ENCODE results near the gene NDUFA6. TPM values are rescaled to one million over a fixed set of nuclear protein-coding genes. Genes with fewer than 3 reads are reported as not detected.

Gene NDUFA6
- total RNA-seq, 1 experiment from 2014 or later, result 80.4 TPM

- Mint-ChIP-seq H3K27me3 (ENCODE audit: insufficient read depth, unreplicated experiment) (no peaks in the 10 kb centered on the region), H3K36me3 (ENCODE audit: insufficient read depth, unreplicated experiment) (peaks cover 7% of the 10 kb centered on the region), H3K27ac (ENCODE audit: low read depth, unreplicated experiment) (no peak overlapping the region), H3K4me1 (ENCODE audit: insufficient read depth, unreplicated experiment) (no peaks in the 10 kb centered on the region), H3K9me3 (ENCODE audit: unreplicated experiment) (peaks cover 12% of the 10 kb centered on the region), H3K4me3 (ENCODE audit: unreplicated experiment) (no peak overlapping the region)
- ChIA-PET POLR2A (interaction anchor here (0.9 kb wide), 1 partner anchor 15 kb away, joined by 3 read pairs; no protein-coding TSS in a partner anchor), CTCF (no interaction called here)
- intact Hi-C loops (cut with micrococcal nuclease), result no loop called here
- TF ChIP-seq CTCF (IDR thresholded peaks at IDR 0.05; ENCODE audit: unreplicated experiment), result no peak
- BruUV-seq (replicated peaks), result no TSS peak
- no peak for DNase-seq (ENCODE audit: unreplicated experiment)
Observed at GRCh38 chr22:42060489-42060888, 30.1 kb downstream of the NDUFA6 start.

GRCh38 chr22:42056757-42057511 lies 33.6 kb downstream of the NDUFA6 start:
- H3K4me1 Mint-ChIP-seq (ENCODE audit: insufficient read depth, unreplicated experiment), result no peaks in the 10 kb centered on the region
- H3K27ac Mint-ChIP-seq (ENCODE audit: low read depth, unreplicated experiment), result no peak overlapping the region
- BruUV-seq (replicated peaks), result no TSS peak
- POLR2A ChIA-PET, result interaction anchor here (0.8 to 1.1 kb wide), 2 partner anchors 9 to 13 kb away, joined by 3 to 4 read pairs; no protein-coding TSS in a partner anchor
- no peak for DNase-seq (ENCODE audit: unreplicated experiment)
- no peak overlapping the region for H3K4me3 Mint-ChIP-seq (ENCODE audit: unreplicated experiment)
- TF ChIP-seq CTCF (IDR thresholded peaks at IDR 0.05; ENCODE audit: unreplicated experiment), result no peak
- H3K9me3 Mint-ChIP-seq (ENCODE audit: unreplicated experiment), result peaks cover 12% of the 10 kb centered on the region
- CTCF ChIA-PET, result interaction anchor here (0.7 kb wide), 1 partner anchor 259 kb away, joined by 3 read pairs; no protein-coding TSS in a partner anchor
- peaks cover 7% of the 10 kb centered on the region for H3K36me3 Mint-ChIP-seq (ENCODE audit: insufficient read depth, unreplicated experiment)
- H3K27me3 Mint-ChIP-seq (ENCODE audit: insufficient read depth, unreplicated experiment), result no peaks in the 10 kb centered on the region
- intact Hi-C loops (cut with micrococcal nuclease), result no loop called here

DNA sequence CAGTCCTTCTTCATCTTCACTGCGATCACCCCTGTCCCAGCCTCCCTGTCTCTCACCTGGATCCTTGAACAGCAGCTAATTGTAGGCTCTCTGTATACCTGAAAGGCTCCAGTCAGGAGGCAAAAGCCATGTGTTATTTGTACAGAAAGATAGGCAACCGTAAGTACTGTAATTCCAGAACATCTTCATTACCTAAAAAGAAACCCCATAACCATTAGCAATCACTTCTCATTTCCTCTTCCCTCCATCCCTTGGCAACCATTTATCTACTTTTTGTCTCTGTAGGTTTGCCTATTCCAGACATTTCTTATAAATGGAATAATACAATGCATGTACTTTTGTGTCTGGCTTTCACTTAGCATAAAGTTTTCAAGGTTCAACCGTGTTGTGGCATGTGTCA lies 37.8 kb downstream of the NDUFA6 start:
- intact Hi-C loops (cut with micrococcal nuclease), result no loop called here
- Mint-ChIP-seq H3K27me3 (ENCODE audit: insufficient read depth, unreplicated experiment) (no peaks in the 10 kb centered on the region), H3K9me3 (ENCODE audit: unreplicated experiment) (peaks cover 12% of the 10 kb centered on the region), H3K4me3 (ENCODE audit: unreplicated experiment) (no peak overlapping the region), H3K27ac (ENCODE audit: low read depth, unreplicated experiment) (no peak overlapping the region), H3K36me3 (ENCODE audit: insufficient read depth, unreplicated experiment) (peaks cover 7% of the 10 kb centered on the region), H3K4me1 (ENCODE audit: insufficient read depth, unreplicated experiment) (no peaks in the 10 kb centered on the region)
- CTCF ChIA-PET, result interaction anchor here (0.8 kb wide), 1 partner anchor 17 kb away, joined by 5 read pairs; no protein-coding TSS in a partner anchor
- POLR2A ChIA-PET, result interaction anchor here (0.7 to 1.7 kb wide), 2 partner anchors 11 to 27 kb away, joined by 5 to 6 read pairs; partner anchors contain the start of gene SMDT1
- no peak for TF ChIP-seq CTCF (IDR thresholded peaks at IDR 0.05; ENCODE audit: unreplicated experiment)
- no peak for DNase-seq (ENCODE audit: unreplicated experiment)
- BruUV-seq (replicated peaks), result no TSS peak

DNA sequence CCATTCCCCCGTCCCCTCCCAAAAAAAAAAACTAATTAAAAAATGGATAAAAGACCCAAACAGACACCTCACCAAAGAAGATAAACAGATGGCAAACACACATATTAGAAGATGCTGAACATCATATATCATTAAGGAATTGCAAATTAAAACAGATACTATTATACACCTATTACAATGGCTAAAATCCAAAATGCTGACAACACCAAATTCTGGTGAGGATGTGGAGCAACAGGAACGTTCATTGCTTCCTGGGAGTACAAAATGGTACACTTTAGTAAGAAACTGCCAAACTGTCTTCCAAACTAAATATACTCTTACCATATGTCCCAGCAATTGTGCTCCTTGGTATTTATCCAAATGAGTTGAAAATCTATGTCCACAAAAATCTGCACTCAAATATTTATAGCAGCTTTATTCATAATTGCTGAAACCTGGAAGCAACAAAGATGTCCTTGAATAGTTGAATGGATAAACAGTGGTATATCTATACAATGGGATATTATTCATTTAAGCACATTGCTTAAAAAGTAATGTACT lies 39.9 kb downstream of the NDUFA6 start:
- no TSS peak for BruUV-seq (replicated peaks)
- Mint-ChIP-seq H3K4me1 (ENCODE audit: insufficient read depth, unreplicated experiment) (no peaks in the 10 kb centered on the region), H3K36me3 (ENCODE audit: insufficient read depth, unreplicated experiment) (no peaks in the 10 kb centered on the region), H3K4me3 (ENCODE audit: unreplicated experiment) (no peak overlapping the region), H3K9me3 (ENCODE audit: unreplicated experiment) (no peaks in the 10 kb centered on the region), H3K27me3 (ENCODE audit: insufficient read depth, unreplicated experiment) (no peaks in the 10 kb centered on the region), H3K27ac (ENCODE audit: low read depth, unreplicated experiment) (no peak overlapping the region)
- TF ChIP-seq CTCF (IDR thresholded peaks at IDR 0.05; ENCODE audit: unreplicated experiment), result no peak
- ChIA-PET POLR2A (no interaction called here), CTCF (no interaction called here)
- intact Hi-C loops (cut with micrococcal nuclease), result no loop called here
- no peak for DNase-seq (ENCODE audit: unreplicated experiment)
